HCT116 (cell line): ENCODE data around the gene LSAMP. TPM values are rescaled to one million over a fixed set of nuclear protein-coding genes. Genes with fewer than 3 reads are reported as not detected.

Experiments
- ATAC-seq: fragments of 200-7000 bp; cut with Tn5 transposase; 2 replicates; pipeline ENCODE4 v1.9.1; 2020; ENCODE audit warnings: mild to moderate bottlenecking, moderate library complexity
- BruUV-seq: library from RNA; stranded (reverse); fragments of 400-500 nt; replicated peaks from 2 replicates; lab custom pipeline; 2021; lab: Mats Ljungman, UMichigan
- CTCF ChIA-PET: fragments of 300-600 bp; sonication (Branson Sonifier 250); formaldehyde crosslinking; loops from one replicate; lab custom pipeline; 2021; ENCODE audit warnings: antibody characterized with exemption; lab: Charles Lee
- POLR2A ChIA-PET: fragments of 300-600, 350-600 bp; sonication (Branson Sonifier 250); formaldehyde crosslinking; loops from one replicate; lab custom pipeline; 2021; ENCODE audit warnings: antibody characterized with exemption; lab: Charles Lee
- RAD21 ChIA-PET, 2 experiments: fragments of 300-600 bp; sonication (Branson Sonifier 250); formaldehyde crosslinking; loops; one replicate each; lab custom pipeline; 2023; ENCODE audit warnings: low total read pairs in 2 of 2; ENCODE audit not compliant: uncharacterized antibody in 2 of 2, unreplicated experiment in 2 of 2, low non-redundant PET in 1 of 2; lab: Charles Lee
- DNase-seq: peaks from one replicate; pipeline ENCODE4 v3.0.0-alpha.2; 2010; ENCODE audit warnings: low read depth, low spot score
- H2AFZ ChIP-seq: fragments of 200-600 bp; shearing (Covaris generic), sonication (generic); 2 replicates; pipeline ENCODE4 v1.6.1; 2017; ENCODE audit warnings: low read depth, mixed run types, mixed read lengths, antibody characterized with exemption, low read length; ENCODE audit not compliant: poor library complexity, severe bottlenecking
- H3K27ac ChIP-seq: 2 replicates; pipeline ENCODE4 v1.5.1; 2012; ENCODE audit warnings: low read depth, low read length
- H3K27me3 ChIP-seq: fragments of 200-600 bp; sonication (generic); 2 replicates; pipeline ENCODE4 v1.6.1; 2016; ENCODE audit warnings: mixed run types, low read length, mixed read lengths; ENCODE audit not compliant: insufficient read depth
- H3K36me3 ChIP-seq, 2 experiments: fragments of 200-500 bp in 1 of 2; fragments of 200-600 bp in 1 of 2; sonication (Bioruptor generic) in 1 of 2; sonication (generic) in 1 of 2; 2 replicates each; pipeline versions ENCODE4 v1.5.1 to v1.6.1; 2014 to 2016; ENCODE audit warnings: low read length in 2 of 2, inconsistent platforms in 1 of 2, mixed read lengths in 1 of 2, mixed run types in 1 of 2; ENCODE audit not compliant: insufficient read depth in 2 of 2, control insufficient read depth in 1 of 2
- H3K4me1 ChIP-seq, 2 experiments: fragments of 200-600 bp in 1 of 2; sonication (generic) in 1 of 2; 2 replicates each; pipeline versions ENCODE4 v1.5.1 to v1.6.1; 2012 to 2017; ENCODE audit warnings: low read length in 2 of 2, inconsistent platforms in 1 of 2, mild to moderate bottlenecking in 1 of 2, mixed read lengths in 1 of 2, mixed run types in 1 of 2, moderate library complexity in 1 of 2; ENCODE audit not compliant: insufficient read depth in 2 of 2, control insufficient read depth in 1 of 2
- H3K4me2 ChIP-seq: fragments of 200-600 bp; sonication (generic); 2 replicates; pipeline ENCODE4 v1.6.1; 2017; ENCODE audit warnings: mixed run types, low read length, mixed read lengths
- H3K4me3 ChIP-seq, 2 experiments: fragments of 200-600 bp in 1 of 2; sonication (generic) in 1 of 2; replicated peaks in 1 of 2; 2 replicates each; pipeline ENCODE4 v1.5.1; 2011 to 2016; ENCODE audit warnings: low read length in 2 of 2, control low read depth in 1 of 2, low read depth in 1 of 2, mild to moderate bottlenecking in 1 of 2, mixed read lengths in 1 of 2, mixed run types in 1 of 2
- H3K79me2 ChIP-seq: fragments of 200-600 bp; sonication (generic); 2 replicates; pipeline ENCODE4 v1.6.1; 2017; ENCODE audit warnings: mild to moderate bottlenecking, mixed run types, low read length, moderate library complexity, mixed read lengths; ENCODE audit not compliant: insufficient read depth
- H3K9ac ChIP-seq: fragments of 200-600 bp; sonication (generic); 2 replicates; pipeline ENCODE4 v1.6.1; 2016; ENCODE audit warnings: low read length, mixed read lengths
- H3K9me2 ChIP-seq: fragments of 200-600 bp; sonication (generic), shearing (Covaris generic); 2 replicates; pipeline ENCODE4 v1.6.1; 2017; ENCODE audit warnings: mixed run types, mild to moderate bottlenecking, moderate library complexity; ENCODE audit not compliant: insufficient read depth
- H3K9me3 ChIP-seq, 2 experiments: fragments of 200-500 bp in 1 of 2; fragments of 200-600 bp in 1 of 2; sonication (Bioruptor generic) in 1 of 2; sonication (generic) in 1 of 2; 2 replicates each; pipeline ENCODE4 v1.6.1; 2014 to 2017; ENCODE audit warnings: low read length in 2 of 2, mixed read lengths in 2 of 2, inconsistent platforms in 1 of 2, low read depth in 1 of 2, mild to moderate bottlenecking in 1 of 2, mixed run types in 1 of 2, moderate library complexity in 1 of 2; ENCODE audit not compliant: control insufficient read depth in 1 of 2, insufficient read depth in 1 of 2
- H4K20me1 ChIP-seq: fragments of 200-600 bp; sonication (generic), shearing (Covaris generic); 2 replicates; pipeline ENCODE4 v1.6.1; 2017; ENCODE audit warnings: mixed run types, mild to moderate bottlenecking, moderate library complexity; ENCODE audit not compliant: insufficient read depth
- CBX3 ChIP-seq: IDR thresholded peaks from 2 replicates; pipeline ENCODE4 v1.6.1; 2012; ENCODE audit warnings: low read depth
- EGR1 ChIP-seq: IDR thresholded peaks from 2 replicates; pipeline ENCODE4 v1.6.1; 2012; ENCODE audit warnings: low read depth
- EZH2 ChIP-seq: fragments of 200-600 bp; sonication (generic); IDR thresholded peaks from 2 replicates; pipeline ENCODE4 v1.6.1; 2017; ENCODE audit warnings: antibody characterized with exemption, mixed run types
- EZH2phosphoT487 ChIP-seq: fragments of 200-600 bp; IDR thresholded peaks from 2 replicates; pipeline ENCODE4 v1.6.1; 2018; ENCODE audit warnings: antibody characterized with exemption, borderline replicate concordance
- FOSL1 ChIP-seq: IDR thresholded peaks from 2 replicates; pipeline ENCODE4 v1.6.1; 2012; ENCODE audit warnings: low read depth
- JUND ChIP-seq: IDR thresholded peaks from 2 replicates; pipeline ENCODE4 v1.6.1; 2012
- POLR2A ChIP-seq: IDR thresholded peaks from 2 replicates; pipeline ENCODE4 v1.7.0; 2011; ENCODE audit warnings: borderline replicate concordance; ENCODE audit not compliant: insufficient read depth, insufficient read length; ENCODE audit errors: extremely low read depth
- POLR2AphosphoS5 ChIP-seq: IDR thresholded peaks from 2 replicates; pipeline ENCODE4 v1.6.1; 2011; ENCODE audit warnings: mild to moderate bottlenecking, low read depth, low read length, moderate library complexity
- RAD21 ChIP-seq: IDR thresholded peaks from 2 replicates; pipeline ENCODE4 v1.6.1; 2012; ENCODE audit warnings: low read depth, mild to moderate bottlenecking
- SP1 ChIP-seq: IDR thresholded peaks from 2 replicates; pipeline ENCODE4 v1.6.1; 2012; ENCODE audit warnings: low read depth
- YY1 ChIP-seq: IDR thresholded peaks from 2 replicates; pipeline ENCODE4 v1.6.1; 2011; ENCODE audit warnings: low read length, low read depth, moderate library complexity, mild to moderate bottlenecking; ENCODE audit not compliant: insufficient replicate concordance; ENCODE audit errors: extremely low read depth
- ZFX ChIP-seq: fragments of 450-650 bp; IDR thresholded peaks from 2 replicates; pipeline ENCODE4 v1.6.1; 2017
- ZNF274 ChIP-seq: fragments of 200-500 bp; sonication (Bioruptor generic); IDR thresholded peaks from 2 replicates; pipeline ENCODE4 v1.6.1; 2014; ENCODE audit warnings: mild to moderate bottlenecking, low read depth, low read length, inconsistent platforms
- intact Hi-C: fragments of 100-400 bp; cut with micrococcal nuclease; formaldehyde crosslinking; loops from 2 replicates; pipeline ENCODE4 v1.10.0; 2022
- total RNA-seq: library from RNA; stranded (reverse); gene quantifications from one replicate; pipeline ENCODE4 v1.2.1, GENCODE V29; 2021; ENCODE audit not compliant: unreplicated experiment
- TF ChIP-seq, protein P1 (sequence below): IDR thresholded peaks from 2 replicates; pipeline ENCODE4 v1.6.1; 2012
- TF ChIP-seq, protein P2 (sequence below): IDR thresholded peaks from 2 replicates; pipeline ENCODE4 v1.6.1; 2012
- TF ChIP-seq, protein P3 (sequence below), 3 experiments: fragments of 200-600 bp in 1 of 3; sonication (generic) in 1 of 3; IDR thresholded peaks in 2 of 3; conservative IDR thresholded peaks in 1 of 3; 2 replicates each; pipeline ENCODE4 v1.5.1; 2012 to 2017; ENCODE audit warnings: low read depth in 2 of 3, low read length in 2 of 3, antibody characterized with exemption in 1 of 3, borderline replicate concordance in 1 of 3, control low read depth in 1 of 3, mild to moderate bottlenecking in 1 of 3, mixed read lengths in 1 of 3, mixed run types in 1 of 3, moderate library complexity in 1 of 3; ENCODE audit not compliant: insufficient read depth in 1 of 3

The LSAMP gene
- total RNA-seq, 1 experiment from 2014 or later, result 0.25 TPM

GRCh38 chr3:116007000-116007399, 438.3 kb downstream of the LSAMP start (continued):
- TF ChIP-seq ZNF274 (no peak), ZFX (no peak), JUND (no peak), POLR2A (no peak)

GRCh38 chr3:116005404-116005803, 439.9 kb downstream of the LSAMP start:
- no peaks in the 10 kb centered on the region for H3K36me3 ChIP-seq
- H3K4me1 ChIP-seq, result peaks cover 0 to 6% of the 10 kb centered on the region in 2 experiments; a peak in 2 of 4 replicates
- H3K9ac ChIP-seq, result no peak overlapping the region
- ATAC-seq (no peak), DNase-seq (no peak)
- CTCF ChIA-PET, result no interaction called here
- no peaks in the 10 kb centered on the region for H3K9me2 ChIP-seq
- no peaks in the 10 kb centered on the region for H3K9me3 ChIP-seq
- H3K27ac ChIP-seq, result no peak overlapping the region
- H3K79me2 ChIP-seq, result no peaks in the 10 kb centered on the region
- BruUV-seq, result no TSS peak
- RAD21 ChIA-PET, result no interaction called here
- no peak overlapping the region for H3K4me3 ChIP-seq
- H3K27me3 ChIP-seq, result peaks cover 6% of the 10 kb centered on the region; the same call in 1 of the 2 replicates
- no peak overlapping the region for H2AFZ ChIP-seq
- no peaks in the 10 kb centered on the region for H4K20me1 ChIP-seq
- POLR2A ChIA-PET, result no interaction called here
- no peak overlapping the region for H3K4me2 ChIP-seq
- TF ChIP-seq, protein P1, sequence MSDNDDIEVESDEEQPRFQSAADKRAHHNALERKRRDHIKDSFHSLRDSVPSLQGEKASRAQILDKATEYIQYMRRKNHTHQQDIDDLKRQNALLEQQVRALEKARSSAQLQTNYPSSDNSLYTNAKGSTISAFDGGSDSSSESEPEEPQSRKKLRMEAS, result no peak
- TF ChIP-seq, protein P2, sequence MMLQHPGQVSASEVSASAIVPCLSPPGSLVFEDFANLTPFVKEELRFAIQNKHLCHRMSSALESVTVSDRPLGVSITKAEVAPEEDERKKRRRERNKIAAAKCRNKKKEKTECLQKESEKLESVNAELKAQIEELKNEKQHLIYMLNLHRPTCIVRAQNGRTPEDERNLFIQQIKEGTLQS, result no peak
- TF ChIP-seq FOSL1 (no peak), JUND (no peak), EGR1 (no peak)
- intact Hi-C loops, result no loop called here

DNA sequence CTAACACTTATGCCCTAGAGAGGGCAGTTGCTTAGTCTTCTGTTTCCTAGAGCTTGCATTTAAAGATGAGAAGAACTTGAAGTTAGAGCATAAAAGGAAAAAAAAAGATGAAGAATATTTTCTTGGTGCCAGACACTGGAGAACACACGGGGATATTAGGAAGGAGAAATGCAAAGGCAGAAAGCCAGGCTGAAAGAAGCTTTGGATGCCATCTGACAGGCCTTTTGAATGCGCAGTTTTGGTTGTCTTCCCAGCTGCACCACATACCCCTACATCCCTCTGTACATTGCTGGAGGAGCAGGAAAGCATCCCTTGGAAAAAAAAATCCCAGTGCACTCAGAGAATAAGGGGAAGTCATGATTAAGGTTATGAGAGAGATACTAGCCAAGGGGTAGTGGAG, 443.1 kb downstream of the LSAMP start:
- Histone ChIP-seq H3K36me3 (no peaks in the 10 kb centered on the region), H3K27ac (no peak overlapping the region), H4K20me1 (no peaks in the 10 kb centered on the region), H3K79me2 (no peaks in the 10 kb centered on the region), H3K27me3 (peaks cover 6% of the 10 kb centered on the region; the same call in 1 of the 2 replicates), H3K9me3 (no peaks in the 10 kb centered on the region), H3K9me2 (no peaks in the 10 kb centered on the region), H3K4me2 (no peak overlapping the region), H2AFZ (no peak overlapping the region), H3K9ac (no peak overlapping the region), H3K4me1 (peaks cover 3 to 16% of the 10 kb centered on the region in 2 experiments; a peak in 2 of 4 replicates), H3K4me3 (no peak overlapping the region)
- intact Hi-C loops, result no loop called here
- ATAC-seq (no peak), DNase-seq (no peak)
- ChIA-PET RAD21 (no interaction called here), POLR2A (no interaction called here), CTCF (no interaction called here)
- BruUV-seq, result no TSS peak
- TF ChIP-seq, protein P1, result no peak
- TF ChIP-seq, protein P2, result no peak
- no peak for TF ChIP-seq EGR1
- TF ChIP-seq EZH2, result no peak
- TF ChIP-seq FOSL1, result no peak
- no peak for TF ChIP-seq EZH2phosphoT487
- TF ChIP-seq CBX3, result no peak
- no peak for TF ChIP-seq POLR2AphosphoS5
- no peak for TF ChIP-seq SP1
- no peak for TF ChIP-seq RAD21
- no peak for TF ChIP-seq YY1
- no peak for TF ChIP-seq ZNF274
- TF ChIP-seq, protein P3, sequence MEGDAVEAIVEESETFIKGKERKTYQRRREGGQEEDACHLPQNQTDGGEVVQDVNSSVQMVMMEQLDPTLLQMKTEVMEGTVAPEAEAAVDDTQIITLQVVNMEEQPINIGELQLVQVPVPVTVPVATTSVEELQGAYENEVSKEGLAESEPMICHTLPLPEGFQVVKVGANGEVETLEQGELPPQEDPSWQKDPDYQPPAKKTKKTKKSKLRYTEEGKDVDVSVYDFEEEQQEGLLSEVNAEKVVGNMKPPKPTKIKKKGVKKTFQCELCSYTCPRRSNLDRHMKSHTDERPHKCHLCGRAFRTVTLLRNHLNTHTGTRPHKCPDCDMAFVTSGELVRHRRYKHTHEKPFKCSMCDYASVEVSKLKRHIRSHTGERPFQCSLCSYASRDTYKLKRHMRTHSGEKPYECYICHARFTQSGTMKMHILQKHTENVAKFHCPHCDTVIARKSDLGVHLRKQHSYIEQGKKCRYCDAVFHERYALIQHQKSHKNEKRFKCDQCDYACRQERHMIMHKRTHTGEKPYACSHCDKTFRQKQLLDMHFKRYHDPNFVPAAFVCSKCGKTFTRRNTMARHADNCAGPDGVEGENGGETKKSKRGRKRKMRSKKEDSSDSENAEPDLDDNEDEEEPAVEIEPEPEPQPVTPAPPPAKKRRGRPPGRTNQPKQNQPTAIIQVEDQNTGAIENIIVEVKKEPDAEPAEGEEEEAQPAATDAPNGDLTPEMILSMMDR (IDR thresholded peaks at IDR 0.05 in 2 of 3, conservative IDR thresholded peaks at IDR 0.05 in 1 of 3; ENCODE audit: borderline replicate concordance in 1 of 3, insufficient read depth in 1 of 3, low read depth in 2 of 3, low read length in 2 of 3), result no peak
